ENCODE data around the gene TUT1.
"Not testable (repeated sequence)": the region's sequence is repeated elsewhere in the genome, so short reads cannot be mapped to it uniquely, and the experiment has no call there.

Gene TUT1

DNA sequence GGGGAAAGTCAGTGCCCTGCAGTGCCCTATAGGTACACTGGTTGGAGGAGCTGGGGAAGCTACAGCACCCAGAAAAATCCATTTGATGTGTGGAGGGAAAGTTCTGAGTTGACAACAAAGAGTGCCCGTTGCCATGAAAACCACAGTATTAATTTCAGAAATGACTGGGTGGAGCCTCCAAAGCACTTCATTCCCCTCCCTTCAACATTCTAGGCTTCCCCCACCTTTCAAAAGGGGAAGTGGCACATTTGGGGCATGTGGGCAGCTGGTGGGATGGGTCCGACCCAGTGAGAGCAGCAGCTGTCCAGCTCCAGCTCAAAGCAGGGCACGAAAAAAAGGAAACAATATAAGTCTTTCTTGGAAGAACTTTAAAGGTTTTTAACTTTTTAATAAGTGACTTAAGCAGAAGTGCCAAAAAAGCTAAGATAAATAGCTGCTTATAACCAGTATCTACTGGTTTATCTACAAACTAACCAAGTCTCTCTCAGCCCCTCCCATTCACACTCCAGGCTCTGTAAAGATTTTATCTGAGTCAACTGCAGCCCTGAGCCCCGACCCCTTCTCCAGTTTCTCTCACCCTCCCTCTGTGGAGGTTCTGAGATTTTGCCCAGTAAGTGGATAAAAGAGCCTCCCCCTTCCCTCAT, 35.7 kb downstream of the TUT1 start:
- no peak for DNase-seq

DNA sequence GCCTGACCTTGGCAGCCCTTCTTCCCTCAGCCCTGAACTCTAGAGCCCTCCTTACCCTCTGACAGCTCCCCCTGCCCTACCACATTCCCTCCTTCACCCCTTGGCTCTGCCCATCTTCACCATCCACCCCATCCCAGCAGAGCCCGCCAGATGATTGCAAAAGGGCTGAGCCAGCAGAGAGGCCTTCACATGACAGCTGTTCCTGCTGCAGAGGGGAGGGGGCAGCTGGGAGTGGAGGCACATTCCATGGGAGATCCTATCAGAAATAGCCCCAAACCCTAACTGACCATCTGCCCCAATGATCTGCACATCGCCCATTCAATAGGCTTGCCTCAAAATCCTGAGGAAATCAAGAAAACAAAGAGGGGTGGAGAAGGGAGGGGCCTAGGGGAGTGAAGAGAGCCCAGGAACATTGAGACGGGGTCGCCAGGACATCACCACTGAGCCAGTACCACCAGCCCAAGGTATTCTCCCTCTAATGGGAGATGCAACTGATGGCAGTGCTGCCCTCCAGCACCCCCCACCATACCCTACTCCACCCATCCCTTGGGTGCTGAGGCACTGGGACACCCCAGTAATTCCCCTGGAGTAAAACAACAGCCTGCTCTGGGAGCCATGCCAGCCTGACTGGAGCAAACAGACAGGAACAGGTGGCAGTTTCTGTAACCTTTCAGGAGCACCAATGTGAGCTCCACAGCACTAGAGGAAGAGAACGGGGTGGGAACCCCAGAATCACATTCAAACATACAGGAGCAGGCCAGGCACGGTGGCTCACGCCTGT, 36.7 kb downstream of the TUT1 start:
- DNase-seq: no peak

DNA sequence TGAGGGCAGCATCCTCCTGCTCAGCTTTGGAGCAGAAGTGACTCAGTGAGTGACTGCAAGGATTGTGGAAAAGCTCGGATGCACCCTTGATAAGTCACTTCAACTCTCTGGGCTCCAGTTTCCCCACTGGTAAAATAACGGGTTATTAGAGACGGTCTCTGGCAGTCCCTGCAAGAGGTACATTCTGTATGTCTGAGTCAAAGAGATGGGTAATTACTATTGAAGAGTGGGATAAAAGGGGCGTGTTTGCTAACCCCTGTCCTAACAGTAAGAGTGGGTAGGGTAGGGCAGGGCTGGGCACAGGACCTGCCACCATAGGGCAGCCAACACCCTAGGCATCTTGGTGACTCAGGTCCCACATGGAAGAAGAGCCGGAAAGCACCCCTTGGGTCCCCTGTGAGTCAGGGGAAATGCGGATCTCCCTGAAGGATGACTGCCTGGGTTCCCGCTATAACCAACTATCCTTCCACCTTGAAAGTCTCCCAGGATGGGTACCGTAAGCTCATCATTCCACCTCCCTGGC, 37.4 kb downstream of the TUT1 start:
- DNase-seq: no peak

DNA sequence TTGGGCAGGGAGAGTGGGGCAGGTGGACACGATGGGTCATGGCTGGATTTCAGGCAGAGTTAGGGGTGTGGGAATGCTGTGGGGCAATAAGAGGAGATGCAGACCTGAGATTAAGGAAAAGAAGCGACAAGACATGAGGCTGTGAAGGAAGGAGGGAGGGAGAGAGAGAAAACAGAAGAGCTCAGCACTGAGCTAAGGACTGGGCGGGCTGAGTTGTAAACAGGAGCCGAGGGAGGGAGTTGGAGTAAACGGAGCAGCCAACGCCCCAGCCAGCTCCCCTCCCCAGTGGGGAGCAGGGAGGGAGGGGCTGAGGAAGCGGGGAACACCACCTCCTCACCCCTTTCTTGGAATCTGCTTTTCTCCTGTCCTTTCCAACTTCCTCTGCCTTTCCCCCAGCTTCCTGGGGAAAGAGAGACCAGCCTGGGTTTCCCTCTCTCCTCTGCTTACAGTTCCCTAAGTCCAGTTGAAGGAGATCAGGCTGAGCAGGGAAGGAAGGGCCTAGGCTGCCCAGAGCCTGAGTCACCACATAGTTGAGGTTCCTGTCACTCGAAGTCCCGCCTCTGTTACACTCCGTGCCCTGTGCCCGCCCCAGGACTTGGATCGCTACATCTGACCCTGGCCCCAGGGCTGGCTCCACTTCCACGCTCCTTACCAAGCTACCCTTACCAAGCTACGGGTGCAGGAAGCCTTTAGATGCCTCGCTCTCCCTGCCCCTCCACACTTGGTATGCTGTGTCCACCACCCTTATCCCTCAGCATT, 38.1 kb downstream of the TUT1 start:
- no peak for DNase-seq

DNA sequence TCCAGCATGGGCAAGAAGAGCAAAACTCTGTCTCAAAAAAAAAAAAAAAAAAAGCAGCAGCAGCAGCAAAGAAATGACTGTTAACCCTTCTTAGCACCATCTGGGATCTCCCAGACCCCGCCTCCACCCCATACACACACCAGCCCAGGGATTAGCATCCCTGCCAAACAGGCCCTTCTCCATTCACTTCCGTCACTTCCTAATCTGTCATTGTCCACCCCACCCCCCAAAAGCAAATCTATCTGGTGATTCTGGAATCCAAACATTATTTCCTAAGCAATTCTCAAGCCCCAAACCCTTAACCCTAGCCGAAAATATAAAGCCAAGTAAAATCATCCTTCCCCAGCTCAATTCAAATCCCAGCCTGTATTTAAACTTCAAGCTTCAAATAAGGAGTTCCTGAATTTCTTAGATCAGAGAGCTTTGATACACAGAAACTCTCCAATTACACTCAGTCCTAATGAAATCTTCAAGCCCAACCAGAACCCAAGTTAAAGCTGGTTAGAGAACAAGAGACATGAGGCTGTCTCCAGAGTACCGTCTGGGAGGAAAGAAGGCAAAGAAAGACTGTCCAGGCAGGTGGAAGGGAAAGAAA, 38.7 kb downstream of the TUT1 start:
- no peak for DNase-seq

DNA sequence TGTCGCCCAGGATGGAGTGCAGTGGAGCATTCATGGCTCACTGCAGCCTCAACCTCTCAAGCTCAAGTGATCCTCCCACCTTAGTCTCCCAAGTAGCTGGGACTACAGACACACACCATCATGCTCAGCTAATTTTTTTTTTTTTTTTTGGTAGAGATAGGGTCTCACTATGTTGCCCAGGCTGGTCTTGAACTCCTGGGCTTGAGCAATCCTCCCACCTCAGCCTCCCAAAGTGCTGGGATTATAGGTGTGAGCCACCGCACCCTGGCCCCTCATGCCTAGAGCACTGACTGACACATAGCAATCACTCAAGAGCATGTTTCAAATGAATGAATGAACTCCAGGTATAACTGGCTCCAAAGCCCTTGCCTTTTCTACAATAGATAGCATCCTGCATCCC, 40.8 kb downstream of the TUT1 start:
- not testable (repeated sequence) for DNase-seq

DNA sequence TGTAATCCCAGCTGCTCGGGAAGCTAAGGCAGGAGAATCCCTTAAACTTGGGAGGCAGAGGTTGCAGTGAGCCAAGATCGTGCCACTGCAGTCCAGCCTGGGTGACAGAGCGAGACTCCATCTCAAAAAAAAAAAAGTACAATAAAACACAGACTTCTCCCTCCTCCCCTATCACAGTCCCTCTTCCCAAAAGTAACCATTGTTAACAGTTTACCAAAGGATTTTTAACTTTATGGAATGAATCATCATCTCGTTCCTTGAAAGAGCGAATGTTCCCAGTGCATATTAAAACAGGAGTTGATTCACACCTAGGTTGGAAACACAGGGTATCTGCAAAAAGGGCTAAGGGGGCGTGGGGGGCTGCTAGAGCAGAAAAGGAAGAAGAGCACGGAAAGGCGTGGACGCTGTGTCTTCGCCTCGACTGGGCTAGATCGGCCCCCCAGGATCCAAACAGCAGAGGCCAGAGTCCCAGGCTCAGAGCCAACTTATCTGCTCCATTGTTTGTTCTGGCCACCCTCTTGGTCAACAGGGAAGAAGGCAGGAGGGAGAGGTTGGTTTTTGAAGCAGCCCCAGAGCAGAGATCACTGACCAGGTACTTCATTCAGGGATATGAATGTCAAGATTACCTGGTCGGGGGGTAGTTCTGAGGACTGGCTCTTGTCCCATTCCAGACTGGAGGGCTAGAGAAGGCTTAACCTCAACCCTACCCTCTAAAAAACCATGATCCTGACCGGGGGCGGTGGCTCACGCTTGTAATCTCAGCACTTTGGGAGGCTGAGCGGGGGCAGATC, 42.6 kb downstream of the TUT1 start:
- no peak for DNase-seq

DNA sequence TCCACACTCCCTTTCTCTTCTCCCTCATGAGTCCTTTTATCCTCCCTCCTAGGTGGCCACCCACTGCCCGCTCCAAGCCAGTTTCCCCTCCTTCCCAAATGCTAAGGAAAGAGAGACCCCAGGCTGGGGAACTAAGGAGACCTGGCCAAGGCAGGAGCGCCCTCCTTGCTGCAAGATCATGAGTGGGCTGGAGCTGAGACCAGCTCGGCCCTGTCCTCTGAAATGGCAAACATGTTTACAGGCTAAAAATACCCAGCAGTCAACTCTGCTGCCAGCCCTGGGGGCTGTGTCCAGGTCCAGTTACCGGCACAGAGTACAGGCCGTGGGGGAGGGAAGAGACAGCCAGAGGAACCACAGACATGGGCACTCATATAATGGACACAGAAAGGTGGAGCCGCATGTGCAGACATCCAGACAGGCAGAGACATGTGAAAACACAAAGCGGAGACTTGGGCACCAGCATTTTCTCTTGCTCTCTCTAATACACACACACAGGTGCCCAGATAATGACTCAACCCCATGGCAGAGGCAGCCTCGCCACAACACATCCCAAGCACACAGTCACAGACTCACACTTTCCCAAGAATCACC, 43.5 kb downstream of the TUT1 start:
- DNase-seq: no peak

DNA sequence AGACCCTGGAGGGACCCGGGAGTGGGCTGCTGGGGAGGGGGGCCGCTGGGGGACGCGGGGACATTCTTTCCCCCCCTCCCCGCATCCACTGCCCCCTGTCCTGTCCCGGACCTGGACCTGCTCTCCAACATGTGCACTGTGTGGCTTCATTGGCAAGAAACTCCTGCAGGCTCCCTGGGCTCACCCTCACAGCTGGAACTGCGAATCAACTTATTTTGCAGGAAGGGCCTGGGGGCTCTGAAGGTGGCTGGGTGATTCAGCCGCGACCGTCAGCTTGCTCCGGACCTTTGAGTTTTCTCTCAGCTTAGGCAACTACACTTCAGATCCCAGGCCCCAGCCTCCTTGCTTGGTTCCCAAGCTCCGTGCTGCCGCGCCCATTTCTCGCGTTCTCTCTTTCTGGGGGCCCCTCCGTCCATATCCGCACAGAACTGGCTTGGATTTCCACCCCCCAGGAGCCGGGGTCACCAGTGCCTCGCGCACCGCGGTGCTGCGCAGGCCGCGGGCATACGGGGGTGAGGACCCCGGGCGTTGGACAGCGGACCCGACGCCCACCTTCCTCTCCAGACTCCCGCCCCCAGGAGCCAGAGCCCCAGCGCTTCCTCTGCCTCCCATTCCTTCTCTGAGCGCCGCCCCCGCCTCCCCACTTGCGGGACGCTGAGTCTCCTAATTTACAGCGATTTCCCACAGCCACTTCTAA, 44.2 kb downstream of the TUT1 start:
- DNase-seq: no peak

DNA sequence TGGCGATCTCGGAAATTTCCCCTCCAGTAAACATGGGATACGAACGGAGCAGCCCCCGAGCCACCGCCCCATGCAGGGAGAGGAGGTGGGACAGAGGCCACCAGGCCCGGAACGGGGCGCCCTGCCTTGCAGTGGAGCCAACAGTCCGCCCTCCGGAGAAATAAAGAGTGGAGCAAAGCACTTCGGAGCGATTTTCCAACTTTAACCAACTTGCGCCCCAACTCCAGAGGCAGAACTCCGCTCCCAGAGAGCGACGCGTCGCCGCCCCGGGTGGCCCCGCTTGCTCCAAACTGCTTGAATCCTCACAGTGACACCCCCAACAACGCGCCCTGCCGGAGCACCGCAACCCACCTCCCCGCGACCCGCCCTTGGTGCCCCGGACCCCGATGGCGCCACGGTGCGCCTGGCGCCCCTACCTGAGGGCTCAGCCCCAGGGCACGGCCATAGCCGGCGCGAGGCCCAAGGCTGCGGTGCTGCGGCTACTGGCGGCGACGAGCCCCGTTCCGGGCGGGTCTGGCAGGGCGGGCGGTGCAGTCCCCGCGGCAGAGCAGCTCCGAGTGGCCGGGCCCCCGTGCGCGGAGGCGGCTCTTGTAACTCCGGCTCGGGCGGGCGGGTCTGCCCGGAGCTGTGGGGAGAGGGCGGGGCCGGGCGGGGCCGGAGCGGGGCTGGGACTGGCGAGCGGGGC, 44.9 kb downstream of the TUT1 start, which contains the start of gene AHNAK:
AHNAK (minus strand) TSS at position 563 of the 685 bp plus-strand sequence. CDS start 10,708 bp downstream, outside the sequence.
- DNase-seq: no peak

DNA sequence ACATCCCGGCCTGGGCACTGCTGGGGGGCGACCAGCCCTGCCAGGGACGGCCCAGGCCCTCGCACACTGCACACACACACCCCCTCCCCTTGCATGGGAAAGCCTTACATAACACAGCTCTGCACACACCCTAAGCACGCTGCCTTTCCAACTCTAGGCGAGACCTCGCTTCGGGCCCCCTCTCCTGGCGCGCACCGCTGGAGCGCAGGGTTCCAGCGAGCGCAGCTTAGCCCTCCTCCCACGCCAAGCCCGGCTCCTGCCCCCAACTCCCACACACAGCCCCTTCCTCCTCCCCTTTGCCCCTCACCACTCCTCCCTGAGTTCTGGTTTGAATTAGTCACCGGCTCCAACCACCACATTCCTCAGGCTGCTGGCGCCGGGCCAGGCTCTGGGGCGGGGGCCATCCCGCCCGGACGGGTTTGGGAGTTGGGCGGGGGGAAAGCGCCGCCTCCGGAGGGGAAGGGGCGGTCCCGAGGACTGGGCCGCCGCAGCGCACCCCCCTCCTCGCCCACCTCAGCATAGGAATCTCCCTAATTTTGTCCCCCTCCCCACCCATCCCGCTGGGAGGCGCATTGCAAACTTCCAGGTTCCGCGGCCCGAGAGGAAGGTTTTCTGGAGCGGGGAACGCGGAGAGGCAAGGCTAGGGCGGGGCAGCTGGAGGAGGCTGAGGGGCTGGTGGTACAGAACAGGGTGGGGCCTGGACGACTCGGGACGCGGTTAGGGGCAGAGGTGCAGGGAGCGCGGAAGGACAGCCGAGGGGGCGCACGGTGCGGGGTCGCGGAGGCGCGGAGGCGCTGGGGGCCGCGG, 45.7 kb downstream of the TUT1 start:
- DNase-seq: no peak

DNA sequence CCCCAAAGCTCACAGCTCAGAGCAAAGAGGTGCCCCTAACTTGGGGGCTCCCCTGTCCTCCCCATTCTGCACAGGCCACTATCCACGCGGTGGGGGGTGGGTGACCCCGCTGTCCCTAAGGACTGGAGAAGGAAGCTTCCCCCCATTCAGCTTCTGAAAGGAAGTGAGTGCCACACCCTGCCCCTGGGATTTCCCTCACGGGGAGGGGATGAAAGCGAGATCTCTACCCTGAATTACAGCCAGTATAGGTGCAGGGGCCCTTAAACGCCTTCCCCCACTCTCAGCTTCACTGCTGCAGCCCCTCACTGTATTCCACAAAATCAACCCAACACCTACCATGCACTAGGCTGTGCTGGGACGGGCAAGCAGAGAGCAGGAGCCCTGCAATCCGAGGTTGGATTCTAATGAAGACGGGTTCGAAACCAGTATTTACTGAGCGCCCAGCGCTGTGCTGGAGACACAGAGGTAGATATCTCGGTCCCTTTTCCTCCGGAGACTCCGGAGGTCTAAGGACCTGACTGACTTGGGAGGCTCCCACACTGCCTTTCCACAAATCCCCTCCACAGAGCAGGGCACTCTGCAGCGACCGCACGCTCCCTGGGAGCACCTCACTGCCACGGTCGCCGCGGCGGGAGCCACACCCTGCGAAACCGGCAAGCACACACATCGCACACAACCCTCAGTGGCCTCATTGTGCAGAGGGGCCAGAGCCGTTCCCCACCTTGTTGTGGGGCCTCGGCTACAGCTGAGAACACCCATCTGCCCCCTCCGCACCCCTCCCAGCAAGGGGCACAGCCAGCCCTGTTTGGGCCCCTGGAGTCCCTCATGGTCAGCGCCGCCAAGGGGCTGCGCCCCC, 46.5 kb downstream of the TUT1 start:
- DNase-seq: no peak

DNA sequence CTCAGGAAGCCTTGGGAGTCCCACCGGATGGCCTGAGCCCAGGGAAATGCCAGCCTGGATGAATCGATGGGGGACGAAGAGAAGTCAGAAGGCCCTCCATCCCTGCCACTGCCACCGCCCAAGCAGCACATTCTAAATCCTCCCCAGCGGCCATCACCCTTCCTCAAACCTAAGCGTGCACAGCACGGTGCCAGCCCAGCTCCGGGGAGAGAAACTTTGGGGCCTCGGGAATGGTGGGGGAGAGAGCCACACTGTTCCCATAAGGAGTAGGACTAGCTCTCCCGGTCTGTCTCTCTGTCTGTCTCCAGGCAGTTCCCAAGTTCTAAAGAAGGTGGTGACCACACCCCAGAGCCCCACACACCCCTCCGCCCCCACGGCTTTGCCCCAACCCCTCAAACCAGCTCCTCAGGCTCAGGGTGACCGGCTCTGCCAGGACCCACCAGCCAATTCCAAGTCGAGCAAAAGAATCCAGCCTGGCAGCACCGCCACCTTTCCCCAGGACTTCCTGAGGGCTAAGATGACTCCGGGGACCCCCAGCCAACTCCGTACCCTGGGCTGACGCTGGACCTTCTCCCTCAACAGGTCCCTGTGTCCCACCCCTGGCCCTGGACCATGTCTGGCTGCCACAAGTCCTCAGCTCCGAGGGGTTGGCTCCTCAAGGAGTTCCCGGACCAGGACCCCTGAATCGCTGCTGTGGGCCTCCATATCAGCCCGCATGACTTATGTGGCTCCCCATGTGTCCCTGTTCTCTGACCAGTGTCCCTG, 47.5 kb downstream of the TUT1 start:
- no peak for DNase-seq

DNA sequence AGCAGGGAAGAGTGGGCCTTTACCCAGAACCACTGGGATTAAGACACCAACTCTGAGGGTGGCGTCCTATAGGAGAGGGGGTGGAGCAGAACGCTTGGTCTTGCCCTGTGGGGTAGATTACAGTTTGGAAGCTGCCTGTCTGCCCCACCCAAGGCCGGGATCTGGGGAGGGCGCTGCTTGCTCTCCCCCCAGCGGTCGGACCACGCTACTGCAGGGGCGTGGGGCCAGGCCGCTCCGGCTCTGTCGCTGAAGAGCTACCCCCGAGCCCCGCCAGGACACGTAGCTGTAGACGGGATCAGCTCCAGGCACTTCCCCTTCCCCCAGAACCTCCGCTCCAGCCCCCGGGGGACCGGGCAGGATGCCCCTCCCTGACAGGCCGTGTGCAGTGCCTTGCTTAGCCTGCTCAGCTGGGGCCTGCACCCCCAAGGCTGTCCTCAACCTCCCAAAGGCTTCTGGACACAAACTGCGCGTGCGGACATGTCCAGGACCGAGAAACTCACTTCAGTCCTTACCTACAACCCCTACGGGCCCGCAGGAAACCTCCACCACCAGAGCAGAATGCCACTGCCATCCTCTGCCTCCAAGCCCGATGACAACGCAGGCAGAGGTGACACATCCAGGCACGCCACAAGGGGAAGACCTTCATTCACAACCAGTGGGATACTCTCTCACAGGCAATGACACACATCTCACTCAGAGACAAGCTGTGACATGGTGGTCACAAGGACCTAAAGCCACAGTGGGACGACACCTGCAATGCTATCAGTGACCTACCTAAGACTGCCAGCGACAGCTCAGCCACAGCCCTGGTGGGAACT, 48.4 kb downstream of the TUT1 start:
- DNase-seq: no peak

DNA sequence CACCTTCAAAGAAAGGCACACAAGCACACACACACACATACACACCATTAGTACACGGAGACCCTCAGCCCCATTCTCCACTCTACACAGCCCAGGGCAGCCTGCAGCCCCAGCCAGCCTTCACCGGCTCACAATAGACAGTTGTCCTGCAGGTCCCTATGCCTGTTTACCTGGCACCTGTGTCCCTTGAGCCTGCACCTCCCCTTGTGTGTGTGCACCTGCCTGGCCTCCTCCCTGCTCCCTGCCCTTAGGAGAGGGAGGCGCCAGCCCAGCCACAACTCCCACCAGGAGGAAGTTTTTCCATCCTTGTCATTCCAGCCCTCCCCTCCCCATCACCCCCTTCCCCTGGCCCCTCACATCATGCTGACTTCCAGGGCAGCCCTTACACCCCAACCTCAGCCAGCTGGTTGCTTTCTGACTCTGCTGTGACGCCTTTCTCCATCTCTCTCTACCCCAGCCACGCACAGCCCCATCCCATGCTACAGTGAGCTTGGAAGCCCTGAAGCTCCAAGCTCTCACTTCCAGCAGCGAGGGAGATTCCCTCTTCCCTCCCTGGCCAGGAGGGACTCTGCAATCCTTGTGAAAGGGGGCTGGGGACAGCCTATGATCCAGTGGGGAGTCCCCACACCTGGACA, 49.1 kb downstream of the TUT1 start:
- DNase-seq: no peak

All from NCI-H1436 treated with DMSO at 0.1 percent for 48 hours (cell line).